Right atrium auricular region (tissue), 2 donors: Measurements from ENCODE around the gene KIAA0825. TPM values are rescaled to one million over a fixed set of nuclear protein-coding genes. Genes with fewer than 3 reads are reported as not detected.

Experiments
- DNase-seq: peaks from one replicate; pipeline ENCODE4 v3.0.0-alpha.2; 2019; ENCODE audit warnings: low spot score
- H3K27ac ChIP-seq, 2 donors: fragments of 200-600 bp; sonication (generic); 1 replicate in 1 of 2; 2 replicates in 1 of 2; pipeline ENCODE4 v1.5.1; 2016 to 2019
- H3K27me3 ChIP-seq, 2 donors: fragments of 200-600 bp; sonication (generic); one replicate each; pipeline versions ENCODE4 v1.5.1 to v1.6.0; 2017 to 2019
- H3K36me3 ChIP-seq: fragments of 200-600 bp; sonication (generic); one replicate; pipeline ENCODE4 v1.5.1; 2016
- H3K4me1 ChIP-seq, 2 donors: fragments of 200-600 bp; sonication (generic); one replicate each; pipeline versions ENCODE4 v1.5.1 to v1.6.0; 2017 to 2019
- H3K4me3 ChIP-seq, 2 donors: fragments of 200-600 bp; sonication (generic); 1 replicate in 1 of 2; 2 replicates in 1 of 2; pipeline ENCODE4 v1.5.1; 2017 to 2019; ENCODE audit warnings: mild to moderate bottlenecking in 1 of 2, moderate library complexity in 1 of 2
- H3K9me3 ChIP-seq, 2 donors: fragments of 200-600 bp; sonication (generic); one replicate each; pipeline ENCODE4 v1.5.1; 2019
- CTCF ChIP-seq, 2 donors: fragments of 200-600 bp; sonication (generic); IDR thresholded peaks; one replicate each; pipeline ENCODE4 v1.5.1; 2019; ENCODE audit warnings: antibody characterized with exemption in 2 of 2
- total RNA-seq, 2 donors: library from RNA; depleted of rRNA; stranded (reverse); fragments of >200 nt; gene quantifications; one replicate each; pipeline ENCODE4 v1.1.0, GENCODE V29; 2016

KIAA0825 gene
- total RNA-seq, 2 donors from 2014 or later = 2.4 to 4.3 TPM

- H3K4me3 ChIP-seq = no peak overlapping the region
- no peak for DNase-seq
- no peak for TF ChIP-seq CTCF (IDR thresholded peaks at IDR 0.05)
- H3K4me1 ChIP-seq = no peaks in the 10 kb centered on the region
- no peaks in the 10 kb centered on the region for H3K36me3 ChIP-seq
- no peaks in the 10 kb centered on the region for H3K27me3 ChIP-seq
- H3K27ac ChIP-seq = no peak overlapping the region
- H3K9me3 ChIP-seq = no peaks in the 10 kb centered on the region
Measured at GRCh38 chr5:94395468-94395867, 222.9 kb downstream of the KIAA0825 start.

DNA sequence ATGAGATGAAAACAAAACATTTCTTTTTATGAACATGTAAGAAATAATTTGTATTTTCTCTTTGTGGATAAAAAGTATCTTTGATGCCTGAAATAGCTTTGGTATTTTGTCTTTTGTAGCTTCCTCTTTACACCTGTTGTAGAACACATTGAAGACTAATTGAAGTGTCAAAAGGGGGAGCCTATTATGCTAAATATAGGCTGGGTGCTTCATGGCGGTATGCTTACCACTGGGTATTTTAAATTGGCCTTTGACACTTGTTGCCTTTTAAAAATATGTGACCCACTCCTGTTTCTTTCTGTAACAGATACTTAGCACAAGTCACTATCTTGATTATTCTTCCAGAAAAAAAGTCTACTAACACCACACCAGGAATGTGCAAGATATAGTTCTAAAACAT is 226.4 kb downstream of the KIAA0825 start:
- H3K27me3 ChIP-seq = no peaks in the 10 kb centered on the region
- no peak overlapping the region for H3K27ac ChIP-seq
- no peak for TF ChIP-seq CTCF (IDR thresholded peaks at IDR 0.05)
- no peaks in the 10 kb centered on the region for H3K36me3 ChIP-seq
- no peak for DNase-seq
- H3K9me3 ChIP-seq = no peaks in the 10 kb centered on the region
- no peaks in the 10 kb centered on the region for H3K4me1 ChIP-seq
- no peak overlapping the region for H3K4me3 ChIP-seq

GRCh38 chr5:94389515-94389899 is 228.9 kb downstream of the KIAA0825 start:
- H3K9me3 ChIP-seq = no peaks in the 10 kb centered on the region
- no peak overlapping the region for H3K4me3 ChIP-seq
- no peaks in the 10 kb centered on the region for H3K27me3 ChIP-seq
- H3K4me1 ChIP-seq = no peaks in the 10 kb centered on the region
- DNase-seq = no peak
- H3K27ac ChIP-seq = no peak overlapping the region
- no peak for TF ChIP-seq CTCF (IDR thresholded peaks at IDR 0.05)
- H3K36me3 ChIP-seq = no peaks in the 10 kb centered on the region

DNA sequence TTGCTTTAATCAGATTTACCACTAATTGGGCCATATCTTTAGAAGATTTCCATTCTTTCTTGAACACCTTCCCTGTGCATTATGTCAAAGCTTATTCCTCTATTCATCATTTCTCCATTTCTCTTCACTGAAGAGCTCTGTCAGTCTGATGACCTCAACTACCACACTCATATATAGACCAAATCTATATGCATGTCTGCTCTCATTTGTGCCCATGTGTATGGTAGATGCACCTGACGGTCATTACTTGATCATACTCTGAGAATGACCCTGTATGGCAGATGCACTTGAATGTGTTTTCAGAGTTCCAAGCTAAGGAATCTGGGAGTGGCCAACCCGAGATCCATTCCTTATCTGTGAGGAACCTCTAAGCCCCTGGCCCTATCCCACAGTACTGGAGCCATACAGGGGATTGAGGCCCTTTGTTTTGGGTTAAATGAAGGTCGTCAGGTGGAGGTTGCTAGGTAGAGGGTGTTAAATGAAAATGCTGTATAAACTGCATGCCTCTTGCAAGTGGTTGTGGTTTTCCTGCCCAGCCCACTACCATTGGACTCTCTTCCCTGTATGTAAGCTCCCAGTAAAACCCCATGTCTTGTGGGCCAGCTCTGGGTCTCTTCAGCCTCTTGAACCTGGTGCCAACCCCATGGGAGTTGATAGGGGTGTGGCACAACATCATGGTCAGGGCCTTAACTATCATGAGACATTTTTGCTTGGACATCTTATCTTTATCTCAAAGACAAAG is 229.5 kb downstream of the KIAA0825 start:
- Histone ChIP-seq H3K27ac (no peak overlapping the region), H3K4me3 (no peak overlapping the region), H3K36me3 (no peaks in the 10 kb centered on the region), H3K4me1 (no peaks in the 10 kb centered on the region), H3K27me3 (no peaks in the 10 kb centered on the region), H3K9me3 (no peaks in the 10 kb centered on the region)
- DNase-seq = no peak
- no peak for TF ChIP-seq CTCF (IDR thresholded peaks at IDR 0.05)

DNA sequence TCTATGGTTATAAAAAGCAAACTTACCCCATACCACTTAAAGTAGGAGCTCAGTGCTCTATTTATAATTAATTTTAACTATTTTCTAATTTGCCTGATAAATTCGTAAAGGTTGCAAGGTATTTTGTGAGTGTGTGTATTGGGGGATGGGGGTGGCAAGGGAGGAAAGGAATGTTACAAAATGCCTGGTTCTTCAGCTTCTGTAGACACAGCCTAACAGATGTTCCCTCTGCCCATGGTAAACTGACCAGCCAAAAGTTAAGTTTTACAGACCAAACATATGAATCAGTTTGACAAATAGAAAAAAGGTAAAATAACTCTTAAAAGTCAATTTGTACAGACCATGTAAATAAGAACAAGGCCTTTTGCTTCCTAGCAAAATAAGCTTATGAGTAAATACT is 232.6 kb downstream of the KIAA0825 start:
- Histone ChIP-seq H3K4me3 (no peak overlapping the region), H3K36me3 (no peaks in the 10 kb centered on the region), H3K27me3 (no peaks in the 10 kb centered on the region), H3K27ac (no peak overlapping the region), H3K4me1 (no peaks in the 10 kb centered on the region), H3K9me3 (no peaks in the 10 kb centered on the region)
- no peak for DNase-seq
- no peak for TF ChIP-seq CTCF (IDR thresholded peaks at IDR 0.05)

DNA sequence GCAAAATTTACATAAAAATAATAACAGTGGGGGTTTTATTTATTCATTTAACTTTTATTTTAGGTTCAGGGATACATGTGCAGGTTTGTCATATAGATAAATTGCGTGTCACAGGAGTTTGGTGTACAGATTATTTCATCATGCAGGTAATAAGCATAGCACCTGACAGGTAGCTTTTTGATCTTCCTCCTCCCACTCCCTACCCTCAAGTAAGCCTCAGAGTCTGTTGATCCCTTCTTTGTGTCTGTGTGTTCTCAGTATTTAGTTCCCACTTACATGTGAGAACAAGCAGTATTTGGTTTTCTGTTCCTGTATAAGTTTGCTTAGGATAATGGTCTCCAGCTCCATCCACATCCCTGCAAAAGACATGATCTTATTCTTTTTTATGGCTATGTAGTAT is 240.3 kb downstream of the KIAA0825 start:
- TF ChIP-seq CTCF (IDR thresholded peaks at IDR 0.05) = no peak
- Histone ChIP-seq H3K36me3 (no peaks in the 10 kb centered on the region), H3K27me3 (no peaks in the 10 kb centered on the region), H3K4me1 (no peaks in the 10 kb centered on the region), H3K27ac (no peak overlapping the region), H3K9me3 (no peaks in the 10 kb centered on the region), H3K4me3 (no peak overlapping the region)
- DNase-seq = no peak
